H1 (cell line): ENCODE measurements around the gene LIPG. TPM values are rescaled to one million over a fixed set of nuclear protein-coding genes. Genes with fewer than 3 reads are reported as not detected.

Experiments
- CTCF ChIA-PET: fragments of 300-600 bp; sonication (Branson Sonifier 250); formaldehyde crosslinking; loops from one replicate; lab custom pipeline; 2021; ENCODE audit not compliant: partially characterized antibody; lab: Charles Lee
- POLR2A ChIA-PET: fragments of 300-600 bp; sonication (Branson Sonifier 250); formaldehyde crosslinking; loops from one replicate; lab custom pipeline; 2021; ENCODE audit warnings: inconsistent platforms; ENCODE audit not compliant: partially characterized antibody; lab: Charles Lee
- DNase-seq, 2 experiments: peaks; one replicate each; pipeline versions ENCODE4 v3.0.0 to v3.0.0-alpha.2; 2010 to 2022; ENCODE audit warnings: low spot score in 2 of 2, low read depth in 1 of 2, mixed read lengths in 1 of 2
- FAIRE-seq: peaks from 2 replicates; lab custom pipeline; 2011; peaks lifted over from hg19 to GRCh38; lab: Jason Lieb, UNC
- H2AFZ ChIP-seq: 2 replicates; pipeline ENCODE4 v1.8.1; 2012; ENCODE audit warnings: low read length, inconsistent platforms
- H2AK5ac ChIP-seq: 2 replicates; pipeline ENCODE4 v1.6.1; 2013; ENCODE audit warnings: low read depth, low read length
- H2BK120ac ChIP-seq: replicated peaks from 2 replicates; pipeline ENCODE3; 2013; ENCODE audit warnings: low read depth, low read length, inconsistent platforms
- H2BK12ac ChIP-seq: 2 replicates; pipeline ENCODE4 v1.6.1; 2013; ENCODE audit warnings: low read depth, low read length
- H2BK15ac ChIP-seq: 2 replicates; pipeline ENCODE4 v1.6.1; 2013; ENCODE audit warnings: low read length
- H2BK20ac ChIP-seq: 2 replicates; pipeline ENCODE4 v1.6.1; 2013; ENCODE audit warnings: low read length
- H2BK5ac ChIP-seq: 2 replicates; pipeline ENCODE4 v1.6.1; 2013; ENCODE audit warnings: low read depth, low read length
- H3K14ac ChIP-seq: 2 replicates; pipeline ENCODE4 v1.6.1; 2013; ENCODE audit warnings: inconsistent platforms; ENCODE audit not compliant: insufficient read length
- H3K18ac ChIP-seq: 2 replicates; pipeline ENCODE4 v1.6.1; 2013; ENCODE audit warnings: low read length; ENCODE audit errors: extremely low read depth
- H3K23ac ChIP-seq: 2 replicates; pipeline ENCODE4 v1.6.1; 2013; ENCODE audit warnings: inconsistent platforms; ENCODE audit not compliant: insufficient read length
- H3K23me2 ChIP-seq: 2 replicates; pipeline ENCODE4 v1.6.1; 2013; ENCODE audit warnings: low read depth, low read length
- H3K27ac ChIP-seq: 2 replicates; pipeline ENCODE4 v1.6.1; 2011; ENCODE audit warnings: low read depth, low read length, inconsistent platforms
- H3K27me3 ChIP-seq, 4 experiments: replicated peaks in 1 of 4; 1 replicate in 1 of 4; 2 replicates in 3 of 4; pipeline versions ENCODE4 v1.6.1 to v1.8.1; 2011 to 2013; ENCODE audit warnings: low read length in 3 of 4, mild to moderate bottlenecking in 3 of 4, inconsistent platforms in 2 of 4, mixed read lengths in 2 of 4, moderate library complexity in 1 of 4; ENCODE audit not compliant: control insufficient read depth in 3 of 4, insufficient read depth in 3 of 4; ENCODE audit errors: extremely low read depth in 1 of 4
- H3K36me3 ChIP-seq, 4 experiments: 2 replicates each; pipeline versions ENCODE4 v1.6.1 to v1.8.1; 2011 to 2013; ENCODE audit warnings: mild to moderate bottlenecking in 4 of 4, low read length in 3 of 4, moderate library complexity in 2 of 4, control low read depth in 1 of 4, inconsistent platforms in 1 of 4; ENCODE audit not compliant: insufficient read depth in 4 of 4, control insufficient read depth in 2 of 4
- H3K4ac ChIP-seq: replicated peaks from 2 replicates; pipeline ENCODE3; 2013; ENCODE audit warnings: low read length, low read depth, mixed read lengths, inconsistent platforms; ENCODE audit not compliant: insufficient read length
- H3K4me1 ChIP-seq, 4 experiments: replicated peaks in 1 of 4; 1 replicate in 1 of 4; 2 replicates in 3 of 4; pipeline versions ENCODE4 v1.6.1 to v1.8.1; 2011 to 2013; ENCODE audit warnings: low read length in 3 of 4, inconsistent platforms in 2 of 4, mixed read lengths in 1 of 4; ENCODE audit not compliant: insufficient read depth in 4 of 4, control insufficient read depth in 3 of 4
- H3K4me2 ChIP-seq, 2 experiments: 2 replicates each; pipeline versions ENCODE4 v1.6.1 to v1.8.1; 2011 to 2013; ENCODE audit warnings: low read depth in 2 of 2, low read length in 2 of 2, control low read depth in 1 of 2, inconsistent platforms in 1 of 2, mild to moderate bottlenecking in 1 of 2; ENCODE audit not compliant: insufficient read depth in 1 of 2
- H3K4me3 ChIP-seq, 4 experiments: fragments of 200-600, 300-600 bp in 1 of 4; sonication (generic), shearing (Covaris generic), sonication (Bioruptor Twin) in 1 of 4; 2 replicates each; pipeline versions ENCODE4 v1.5.1 to v1.8.1; 2011 to 2016; ENCODE audit warnings: low read length in 4 of 4, low read depth in 3 of 4, control low read depth in 2 of 4, inconsistent platforms in 2 of 4, mild to moderate bottlenecking in 2 of 4, mixed read lengths in 1 of 4, moderate library complexity in 1 of 4; ENCODE audit not compliant: insufficient read depth in 2 of 4; ENCODE audit errors: extremely low read depth in 1 of 4
- H3K56ac ChIP-seq: replicated peaks from 2 replicates; pipeline ENCODE3; 2013; ENCODE audit warnings: low read depth, mild to moderate bottlenecking, mixed read lengths, low read length, inconsistent platforms; ENCODE audit not compliant: insufficient read length
- H3K79me1 ChIP-seq: 2 replicates; pipeline ENCODE4 v1.6.1; 2013; ENCODE audit warnings: low read depth, low read length, control low read depth
- H3K79me2 ChIP-seq, 2 experiments: 2 replicates each; pipeline versions ENCODE4 v1.6.1 to v1.8.1; 2012 to 2013; ENCODE audit warnings: low read length in 2 of 2, mild to moderate bottlenecking in 2 of 2, inconsistent platforms in 1 of 2; ENCODE audit not compliant: insufficient read depth in 2 of 2, control insufficient read depth in 1 of 2
- H3K9ac ChIP-seq, 4 experiments: replicated peaks in 1 of 4; 1 replicate in 1 of 4; 2 replicates in 3 of 4; pipeline versions ENCODE4 v1.6.1 to v1.8.1; 2011 to 2013; ENCODE audit warnings: low read depth in 3 of 4, low read length in 3 of 4, control low read depth in 2 of 4, mild to moderate bottlenecking in 2 of 4, moderate library complexity in 2 of 4, inconsistent platforms in 1 of 4; ENCODE audit errors: extremely low read depth in 1 of 4
- H3K9me3 ChIP-seq, 2 experiments: 2 replicates each; pipeline versions ENCODE4 v1.6.1 to v1.8.1; 2012 to 2013; ENCODE audit warnings: mild to moderate bottlenecking in 2 of 2, moderate library complexity in 2 of 2, control low read depth in 1 of 2, inconsistent platforms in 1 of 2, low read depth in 1 of 2, low read length in 1 of 2, mixed read lengths in 1 of 2; ENCODE audit not compliant: insufficient read depth in 2 of 2
- H4K20me1 ChIP-seq, 2 experiments: replicated peaks in 1 of 2; 2 replicates each; pipeline versions ENCODE3 to v1.8.1; 2011 to 2013; ENCODE audit warnings: inconsistent platforms in 2 of 2, low read length in 2 of 2, mild to moderate bottlenecking in 1 of 2; ENCODE audit not compliant: insufficient read depth in 2 of 2, control insufficient read depth in 1 of 2
- H4K5ac ChIP-seq: 2 replicates; pipeline ENCODE4 v1.6.1; 2013; ENCODE audit warnings: low read length, low read depth, mixed read lengths, inconsistent platforms; ENCODE audit not compliant: insufficient read length
- H4K8ac ChIP-seq: 2 replicates; pipeline ENCODE4 v1.8.0; 2013; ENCODE audit warnings: mild to moderate bottlenecking, moderate library complexity, low read length, inconsistent platforms; ENCODE audit not compliant: insufficient read depth; ENCODE audit errors: extremely low read depth
- H4K91ac ChIP-seq: replicated peaks from 2 replicates; pipeline ENCODE3; 2013; ENCODE audit warnings: low read length, mixed read lengths, inconsistent platforms; ENCODE audit not compliant: insufficient read length
- ASH2L ChIP-seq: fragments of 200-600, 300-600 bp; sonication (generic); IDR thresholded peaks from one replicate; pipeline ENCODE4 v1.7.1; 2017; ENCODE audit warnings: low read length
- CHD1 ChIP-seq: IDR thresholded peaks from 2 replicates; pipeline ENCODE4 v1.6.1; 2012; ENCODE audit warnings: low read depth, low read length, improper control_type of control experiment
- EGR1 ChIP-seq: IDR thresholded peaks from 2 replicates; pipeline ENCODE4 v1.6.1; 2011; ENCODE audit warnings: low read depth, low read length, borderline replicate concordance
- KDM1A ChIP-seq: fragments of 200-600, 300-600 bp; sonication (generic); IDR thresholded peaks from 2 replicates; pipeline ENCODE4 v1.7.1; 2016; ENCODE audit warnings: mild to moderate bottlenecking, low read length, borderline replicate concordance
- KDM4A ChIP-seq: IDR thresholded peaks from one replicate; pipeline ENCODE4 v1.7.1; 2012; ENCODE audit warnings: low read depth, mild to moderate bottlenecking, moderate library complexity, low read length, inconsistent platforms; ENCODE audit not compliant: severe bottlenecking
- NRF1 ChIP-seq: IDR thresholded peaks from 2 replicates; pipeline ENCODE4 v1.6.1; 2011; ENCODE audit warnings: mild to moderate bottlenecking, low read depth, low read length, improper control_type of control experiment
- POLR2A ChIP-seq, 2 experiments: IDR thresholded peaks; 1 replicate in 1 of 2; 2 replicates in 1 of 2; pipeline ENCODE4 v1.6.1; 2011; ENCODE audit warnings: low read depth in 2 of 2, low read length in 2 of 2, mild to moderate bottlenecking in 2 of 2; ENCODE audit errors: control extremely low read depth in 1 of 2
- RXRA ChIP-seq: IDR thresholded peaks from 2 replicates; pipeline ENCODE4 v1.6.1; 2011; ENCODE audit warnings: low read depth, mild to moderate bottlenecking, low read length, moderate library complexity; ENCODE audit not compliant: insufficient read depth
- SIN3A ChIP-seq, 2 experiments: IDR thresholded peaks in 1 of 2; conservative IDR thresholded peaks in 1 of 2; 2 replicates each; pipeline ENCODE4 v1.6.1; 2011 to 2012; ENCODE audit warnings: low read length in 2 of 2, improper control_type of control experiment in 1 of 2, low read depth in 1 of 2, mild to moderate bottlenecking in 1 of 2
- SIX5 ChIP-seq: IDR thresholded peaks from 2 replicates; pipeline ENCODE4 v1.6.1; 2011; ENCODE audit warnings: mild to moderate bottlenecking, low read depth, low read length
- TCF12 ChIP-seq: IDR thresholded peaks from 2 replicates; pipeline ENCODE4 v1.6.1; 2011; ENCODE audit warnings: low read depth, mild to moderate bottlenecking, low read length
- WGBS, 2 experiments: shearing (Covaris generic) in 1 of 2; methylation state at CpG; one replicate each; pipeline versions ENCODE4 v1.1.6 to v1.1.7; 2013 to 2015; ENCODE audit warnings: low lambda C conversion rate in 2 of 2, mixed read lengths in 2 of 2, inconsistent platforms in 1 of 2, low coverage in 1 of 2, missing lambda C conversion rate in 1 of 2; ENCODE audit not compliant: insufficient replicate concordance in 2 of 2, insufficient coverage in 1 of 2, insufficient read length in 1 of 2; ENCODE audit errors: extremely low coverage in 1 of 2, missing lambda C conversion rate in 1 of 2; 5-methylcytosine and 5-hydroxymethylcytosine counted together
- polyA plus RNA-seq, 7 experiments: library from polyadenylated mRNA; depleted of rRNA in 3 of 7; stranded (reverse) in 5 of 7; unstranded in 2 of 7; fragments of >200 nt in 5 of 7; fragments of 200-250 nt in 2 of 7; gene quantifications; 1 replicate in 5 of 7; 2 replicates in 1 of 7; 4 replicates in 1 of 7; pipeline versions ENCODE4 v1.2.1 to v1.2.3, GENCODE V29; 2011 to 2013; ENCODE audit warnings: missing spikeins in 2 of 7, mixed read lengths in 2 of 7
- total RNA-seq: library from RNA; stranded (reverse); fragmentation: NEBNext Ultra II Directional; extraction: Animal tissue kit (Norgen Biotek cat#: 25700); gene quantifications from 2 replicates; pipeline ENCODE4 v1.2.1, GENCODE V29; 2021
- TF ChIP-seq, protein P1 (sequence below): IDR thresholded peaks from 2 replicates; pipeline ENCODE4 v1.6.1; 2011; ENCODE audit warnings: low read depth, mild to moderate bottlenecking, low read length; ENCODE audit not compliant: insufficient read depth
- TF ChIP-seq, protein P2 (sequence below): IDR thresholded peaks from 2 replicates; pipeline ENCODE4 v1.6.1; 2012; ENCODE audit warnings: low read length, inconsistent platforms

LIPG gene
- total and polyA plus RNA-seq, 2 of the 8 experiments (the other 6 are each of a cell fraction or from before 2014, with no cell fraction given): 9.2 to 9.8 TPM

DNA sequence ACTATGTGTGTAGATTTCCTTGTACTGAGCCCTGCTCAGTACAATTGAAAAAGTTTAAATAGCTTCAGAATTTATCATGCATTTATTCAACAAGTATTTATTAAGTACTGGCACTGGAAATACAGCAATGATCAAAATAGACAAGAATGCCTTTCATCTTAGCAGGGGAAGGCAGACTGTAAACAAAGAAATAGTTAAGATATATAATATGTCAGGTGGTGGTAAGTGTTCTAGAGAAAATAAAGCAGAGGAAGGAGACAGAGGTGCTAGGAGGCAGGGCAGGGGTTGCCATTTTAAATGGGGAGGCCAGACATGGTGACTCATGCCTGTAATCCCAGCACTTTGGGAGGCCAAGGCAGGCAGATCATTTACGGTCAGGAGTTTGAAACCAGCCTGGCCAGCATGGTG, 13.6 kb upstream of the LIPG start:
- Histone ChIP-seq H2BK5ac (no peak overlapping the region), H2BK120ac (no peak overlapping the region), H3K14ac (no peak overlapping the region), H4K91ac (no peak overlapping the region), H3K4me2 (no peak overlapping the region), H3K79me2 (no peaks in the 10 kb centered on the region), H3K9ac (no peak overlapping the region), H3K9me3 (0 out of 4 replicates have a peak, but pooled peaks cover 0 to under 1% of the 10 kb centered on the region in 2 experiments), H3K27me3 (no peaks in the 10 kb centered on the region), H2BK12ac (no peak overlapping the region), H3K4me1 (no peaks in the 10 kb centered on the region), H4K5ac (no peak overlapping the region), H3K79me1 (no peaks in the 10 kb centered on the region), H3K23ac (no peak overlapping the region), H2AFZ (no peak overlapping the region), H2BK20ac (no peak overlapping the region; the same call in 1 of the 2 replicates), H3K27ac (no peak overlapping the region), H4K8ac (no peak overlapping the region), H3K56ac (no peak overlapping the region), H3K36me3 (no peaks in the 10 kb centered on the region), H3K4ac (no peak overlapping the region), H4K20me1 (no peaks in the 10 kb centered on the region), H2AK5ac (no peak overlapping the region), H3K18ac (no peak overlapping the region), H3K23me2 (no peaks in the 10 kb centered on the region; the same call in 1 of the 2 replicates), H2BK15ac (no peak overlapping the region), H3K4me3 (no peak overlapping the region)
- ChIA-PET POLR2A (no interaction called here), CTCF (interaction anchor here (0.6 kb wide), 2 partner anchors 16 to 219 kb away, joined by 3 read pairs; no protein-coding TSS in a partner anchor)
- DNase-seq (no peak), FAIRE-seq (no peak)
- 100% methylated on average over 1 of the region's 1 CpG; no CpG with 5 or more reads in 1 of the 2 experiments for WGBS, 2 experiments
- TF ChIP-seq SIX5: no peak
- TF ChIP-seq TCF12: no peak
- no peak for TF ChIP-seq POLR2A (IDR thresholded peaks at IDR 0.05; ENCODE audit: control extremely low read depth in 1 of 2, low read depth in 2 of 2, low read length in 2 of 2)
- no peak for TF ChIP-seq SIN3A (conservative IDR thresholded peaks at IDR 0.05 in 1 of 2, IDR thresholded peaks at IDR 0.05 in 1 of 2; ENCODE audit: low read depth in 1 of 2, low read length in 2 of 2)
- TF ChIP-seq CHD1: no peak
- no peak for TF ChIP-seq KDM1A
- TF ChIP-seq, protein P1, sequence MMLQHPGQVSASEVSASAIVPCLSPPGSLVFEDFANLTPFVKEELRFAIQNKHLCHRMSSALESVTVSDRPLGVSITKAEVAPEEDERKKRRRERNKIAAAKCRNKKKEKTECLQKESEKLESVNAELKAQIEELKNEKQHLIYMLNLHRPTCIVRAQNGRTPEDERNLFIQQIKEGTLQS: no peak
- no peak for TF ChIP-seq EGR1
- TF ChIP-seq, protein P2, sequence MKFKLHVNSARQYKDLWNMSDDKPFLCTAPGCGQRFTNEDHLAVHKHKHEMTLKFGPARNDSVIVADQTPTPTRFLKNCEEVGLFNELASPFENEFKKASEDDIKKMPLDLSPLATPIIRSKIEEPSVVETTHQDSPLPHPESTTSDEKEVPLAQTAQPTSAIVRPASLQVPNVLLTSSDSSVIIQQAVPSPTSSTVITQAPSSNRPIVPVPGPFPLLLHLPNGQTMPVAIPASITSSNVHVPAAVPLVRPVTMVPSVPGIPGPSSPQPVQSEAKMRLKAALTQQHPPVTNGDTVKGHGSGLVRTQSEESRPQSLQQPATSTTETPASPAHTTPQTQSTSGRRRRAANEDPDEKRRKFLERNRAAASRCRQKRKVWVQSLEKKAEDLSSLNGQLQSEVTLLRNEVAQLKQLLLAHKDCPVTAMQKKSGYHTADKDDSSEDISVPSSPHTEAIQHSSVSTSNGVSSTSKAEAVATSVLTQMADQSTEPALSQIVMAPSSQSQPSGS: no peak
- TF ChIP-seq ASH2L: no peak
- TF ChIP-seq KDM4A: no peak
- TF ChIP-seq RXRA: no peak
- no peak for TF ChIP-seq NRF1
